Fibroblast of lung (primary cell): ENCODE results near the gene SACM1L. TPM values are rescaled to one million over a fixed set of nuclear protein-coding genes. Genes with fewer than 3 reads are reported as not detected.

Experiments
- DNase-seq, 2 donors: peaks; one replicate each; pipeline versions ENCODE4 v3.0.0 to v3.0.0-alpha.2; 2010; ENCODE audit warnings: low read depth in 2 of 2
- H2AFZ ChIP-seq: 2 replicates; pipeline ENCODE4 v1.5.1; 2012; ENCODE audit warnings: low read length, control low read depth, inconsistent platforms
- H3K27ac ChIP-seq: 2 replicates; pipeline ENCODE4 v1.5.1; 2011; ENCODE audit warnings: low read length, control low read depth; ENCODE audit not compliant: insufficient read depth
- H3K27me3 ChIP-seq: 2 replicates; pipeline ENCODE4 v1.5.1; 2011; ENCODE audit warnings: mild to moderate bottlenecking, low read length; ENCODE audit not compliant: control insufficient read depth, insufficient read depth
- H3K36me3 ChIP-seq: 2 replicates; pipeline ENCODE4 v1.5.1; 2011; ENCODE audit warnings: low read length; ENCODE audit not compliant: control insufficient read depth, insufficient read depth
- H3K4me1 ChIP-seq: 2 replicates; pipeline ENCODE4 v1.5.1; 2011; ENCODE audit warnings: low read length; ENCODE audit not compliant: control insufficient read depth, insufficient read depth; ENCODE audit errors: extremely low read depth
- H3K4me2 ChIP-seq: 2 replicates; pipeline ENCODE4 v1.5.1; 2011; ENCODE audit warnings: low read length, control low read depth; ENCODE audit not compliant: insufficient read depth; ENCODE audit errors: extremely low read depth
- H3K4me3 ChIP-seq, 4 experiments: fragments of 200-600 bp in 1 of 4; sonication (generic) in 1 of 4; replicated peaks in 1 of 4; 2 replicates each; pipeline ENCODE4 v1.5.1; 2011 to 2016; ENCODE audit warnings: low read length in 4 of 4, low read depth in 3 of 4, mild to moderate bottlenecking in 3 of 4, control low read depth in 2 of 4, inconsistent platforms in 1 of 4, mixed read lengths in 1 of 4; ENCODE audit not compliant: insufficient read depth in 1 of 4; ENCODE audit errors: control extremely low read depth in 1 of 4
- H3K79me2 ChIP-seq: 2 replicates; pipeline ENCODE4 v1.5.1; 2012; ENCODE audit warnings: mild to moderate bottlenecking, low read length, inconsistent platforms; ENCODE audit not compliant: control insufficient read depth, insufficient read depth
- H3K9ac ChIP-seq: 2 replicates; pipeline ENCODE4 v1.5.1; 2011; ENCODE audit warnings: mild to moderate bottlenecking, low read length, control low read depth; ENCODE audit not compliant: insufficient read depth
- H3K9me3 ChIP-seq: 2 replicates; pipeline ENCODE4 v1.5.1; 2012; ENCODE audit warnings: low read depth, low read length; ENCODE audit not compliant: control insufficient read depth, insufficient read depth
- H4K20me1 ChIP-seq: 2 replicates; pipeline ENCODE4 v1.5.1; 2011; ENCODE audit warnings: low read length; ENCODE audit not compliant: control insufficient read depth, insufficient read depth; ENCODE audit errors: extremely low read depth
- EZH2 ChIP-seq: IDR thresholded peaks from 2 replicates; pipeline ENCODE4 v1.5.1; 2012; ENCODE audit warnings: low read length, control low read depth, mild to moderate bottlenecking; ENCODE audit errors: missing control alignments
- polyA plus RNA-seq, 2 donors: library from polyadenylated mRNA; depleted of rRNA in 1 of 2; stranded (reverse) in 1 of 2; unstranded in 1 of 2; fragments of >200 nt; gene quantifications; 2 replicates each; pipeline ENCODE4 v1.2.1, GENCODE V29; 2011 to 2012; ENCODE audit warnings: missing spikeins in 1 of 2
- total RNA-seq: library from RNA; depleted of rRNA; stranded (reverse); fragments of >200 nt; gene quantifications from 2 replicates; pipeline ENCODE4 v1.2.1, GENCODE V29; 2014
- TF ChIP-seq, protein P1 (sequence below), 2 donors: IDR thresholded peaks in 1 of 2; conservative IDR thresholded peaks in 1 of 2; 1 replicate in 1 of 2; 2 replicates in 1 of 2; pipeline ENCODE4 v1.5.1; 2011 to 2012; ENCODE audit warnings: low read length in 2 of 2, control low read depth in 1 of 2, inconsistent platforms in 1 of 2, low read depth in 1 of 2, mild to moderate bottlenecking in 1 of 2

SACM1L gene
- total and polyA plus RNA-seq, 2 donors (not counting 1 experiment from before 2014, with no cell fraction given) = 33.3 to 41.8 TPM

DNA sequence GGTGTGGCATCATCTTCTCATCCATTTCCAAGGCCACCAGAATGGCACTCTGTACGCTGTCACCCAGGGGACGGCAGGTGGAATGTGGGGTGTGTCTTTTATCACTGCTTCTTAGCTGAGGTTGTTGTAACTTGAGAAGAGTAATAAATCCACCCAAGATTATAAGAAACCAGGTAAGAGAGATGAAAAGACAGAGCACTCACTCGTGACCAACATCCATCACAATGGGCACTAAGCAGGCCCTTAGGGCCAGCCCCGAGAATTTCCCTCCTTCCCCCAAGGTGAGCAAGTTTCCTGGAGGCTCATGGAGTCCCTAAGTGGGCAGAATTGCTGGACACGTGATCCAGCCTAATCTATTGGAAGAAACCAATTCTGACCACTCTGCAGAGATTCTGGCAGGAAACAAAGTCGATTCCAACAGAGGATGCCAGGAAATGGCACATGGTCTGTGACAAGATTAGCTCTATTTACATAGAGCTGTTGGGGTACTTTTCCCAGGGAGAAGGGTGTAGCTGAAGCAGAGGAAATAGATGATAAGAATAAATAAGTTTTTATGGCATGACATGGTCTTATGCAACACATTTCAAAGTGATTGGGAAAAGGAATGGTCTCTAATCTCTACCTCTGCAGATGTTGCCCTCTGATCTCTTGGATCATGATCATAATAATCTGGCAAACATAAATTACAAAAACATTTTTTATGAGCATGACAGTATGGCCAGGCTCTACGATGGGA lies 84.7 kb downstream of the SACM1L start:
- Histone ChIP-seq H3K4me2 (no peak overlapping the region), H3K79me2 (no peaks in the 10 kb centered on the region), H3K4me3 (no peak overlapping the region), H3K36me3 (no peaks in the 10 kb centered on the region), H3K4me1 (no peaks in the 10 kb centered on the region), H4K20me1 (no peaks in the 10 kb centered on the region), H3K9me3 (no peaks in the 10 kb centered on the region), H3K27me3 (peaks cover 34% of the 10 kb centered on the region), H3K9ac (no peak overlapping the region), H2AFZ (no peak overlapping the region), H3K27ac (no peak overlapping the region)
- TF ChIP-seq, protein P1, sequence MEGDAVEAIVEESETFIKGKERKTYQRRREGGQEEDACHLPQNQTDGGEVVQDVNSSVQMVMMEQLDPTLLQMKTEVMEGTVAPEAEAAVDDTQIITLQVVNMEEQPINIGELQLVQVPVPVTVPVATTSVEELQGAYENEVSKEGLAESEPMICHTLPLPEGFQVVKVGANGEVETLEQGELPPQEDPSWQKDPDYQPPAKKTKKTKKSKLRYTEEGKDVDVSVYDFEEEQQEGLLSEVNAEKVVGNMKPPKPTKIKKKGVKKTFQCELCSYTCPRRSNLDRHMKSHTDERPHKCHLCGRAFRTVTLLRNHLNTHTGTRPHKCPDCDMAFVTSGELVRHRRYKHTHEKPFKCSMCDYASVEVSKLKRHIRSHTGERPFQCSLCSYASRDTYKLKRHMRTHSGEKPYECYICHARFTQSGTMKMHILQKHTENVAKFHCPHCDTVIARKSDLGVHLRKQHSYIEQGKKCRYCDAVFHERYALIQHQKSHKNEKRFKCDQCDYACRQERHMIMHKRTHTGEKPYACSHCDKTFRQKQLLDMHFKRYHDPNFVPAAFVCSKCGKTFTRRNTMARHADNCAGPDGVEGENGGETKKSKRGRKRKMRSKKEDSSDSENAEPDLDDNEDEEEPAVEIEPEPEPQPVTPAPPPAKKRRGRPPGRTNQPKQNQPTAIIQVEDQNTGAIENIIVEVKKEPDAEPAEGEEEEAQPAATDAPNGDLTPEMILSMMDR (conservative IDR thresholded peaks at IDR 0.05 in 1 of 2, IDR thresholded peaks at IDR 0.05 in 1 of 2; ENCODE audit: low read depth in 1 of 2, low read length in 2 of 2) = no peak
- no peak for TF ChIP-seq EZH2
- no peak for DNase-seq

DNA sequence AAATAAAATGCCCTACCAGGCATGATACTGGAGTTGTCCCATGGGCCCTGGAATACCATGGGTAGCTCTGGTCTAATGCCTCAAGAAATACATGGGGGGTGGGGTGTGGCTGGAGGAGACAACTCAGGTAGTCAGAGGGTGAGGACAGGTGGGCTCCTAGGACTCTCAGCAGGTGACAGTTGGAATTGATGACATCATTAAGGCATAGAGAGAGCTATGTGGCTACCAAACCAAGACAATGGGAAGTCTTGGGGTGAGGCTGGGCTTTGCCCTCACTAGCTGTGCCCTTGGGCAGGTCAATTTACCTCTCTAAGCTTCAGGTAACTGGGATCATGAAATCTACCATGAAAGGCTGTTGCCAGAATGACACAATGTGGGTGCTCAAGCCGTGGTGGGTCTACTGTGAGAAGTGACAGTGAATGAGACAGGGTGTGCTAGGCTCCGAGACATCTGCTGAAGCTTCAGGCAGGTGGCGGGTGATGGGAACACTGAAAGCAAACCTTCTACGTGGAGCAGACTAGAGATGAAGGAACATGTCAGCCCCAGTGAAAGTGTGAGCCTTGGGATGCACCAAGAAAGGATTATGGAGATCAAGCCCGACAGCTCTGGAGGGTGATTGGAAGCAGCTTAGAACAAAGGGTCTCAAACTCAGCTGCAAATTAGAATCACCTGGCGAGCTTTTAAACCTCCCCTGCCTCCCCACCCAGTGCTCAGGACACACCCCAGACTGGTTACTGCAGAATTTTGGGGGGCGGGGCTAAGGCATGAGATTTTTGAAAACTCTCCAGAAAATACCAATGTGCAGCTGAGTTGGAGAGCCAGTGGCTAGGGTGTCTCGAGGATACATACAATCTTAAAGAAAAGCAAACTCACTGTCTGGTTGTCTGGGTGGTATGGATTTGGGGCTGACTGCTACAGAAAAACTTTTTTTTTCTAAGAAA lies 85.7 kb downstream of the SACM1L start:
- H3K27ac ChIP-seq = no peak overlapping the region
- no peak overlapping the region for H2AFZ ChIP-seq
- no peaks in the 10 kb centered on the region for H3K79me2 ChIP-seq
- H3K4me1 ChIP-seq = no peaks in the 10 kb centered on the region
- H4K20me1 ChIP-seq = no peaks in the 10 kb centered on the region
- TF ChIP-seq EZH2 = no peak
- TF ChIP-seq, protein P1 (conservative IDR thresholded peaks at IDR 0.05 in 1 of 2, IDR thresholded peaks at IDR 0.05 in 1 of 2; ENCODE audit: low read depth in 1 of 2, low read length in 2 of 2) = no peak
- H3K9ac ChIP-seq = no peak overlapping the region
- DNase-seq = no peak
- H3K36me3 ChIP-seq = no peaks in the 10 kb centered on the region
- no peak overlapping the region for H3K4me3 ChIP-seq
- no peaks in the 10 kb centered on the region for H3K9me3 ChIP-seq
- H3K4me2 ChIP-seq = no peak overlapping the region
- H3K27me3 ChIP-seq = peaks cover 35% of the 10 kb centered on the region

DNA sequence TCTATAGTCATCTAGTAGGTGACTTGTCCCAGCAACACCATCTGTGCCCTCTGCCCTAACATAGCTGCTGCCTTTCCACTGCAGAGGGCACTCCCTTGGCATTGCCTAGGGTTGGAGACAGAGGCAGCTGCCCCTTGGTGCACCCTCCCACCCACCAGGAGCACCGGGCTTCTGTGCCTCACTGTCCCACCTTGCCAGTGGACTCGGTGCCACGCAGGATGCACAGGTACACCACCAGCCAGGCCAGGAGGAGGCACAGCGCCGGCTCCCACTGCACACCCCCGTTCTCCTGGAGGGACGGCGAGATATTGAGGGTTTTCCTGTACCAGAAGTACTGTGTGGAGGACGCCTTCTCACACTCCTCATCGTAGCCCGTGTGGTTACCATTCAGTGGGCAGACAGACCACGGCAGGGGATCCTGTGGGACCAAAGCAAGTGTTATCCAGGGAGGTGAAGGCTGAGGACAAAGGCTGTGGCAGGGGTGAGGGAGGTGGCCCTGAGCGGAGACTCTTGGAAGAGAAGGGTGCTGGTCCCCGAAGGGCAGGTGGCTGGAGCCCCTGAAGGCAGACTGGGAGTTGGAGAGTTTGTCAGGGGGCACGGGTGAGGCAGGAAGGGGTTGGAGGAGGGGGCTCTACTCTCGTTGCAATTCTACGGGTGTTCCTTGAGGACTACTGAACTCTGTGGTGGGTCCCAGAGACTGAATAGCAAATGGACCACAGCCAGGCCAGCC lies 86.5 kb downstream of the SACM1L start:
- TF ChIP-seq EZH2 = no peak
- TF ChIP-seq, protein P1 (conservative IDR thresholded peaks at IDR 0.05 in 1 of 2, IDR thresholded peaks at IDR 0.05 in 1 of 2; ENCODE audit: low read depth in 1 of 2, low read length in 2 of 2) = no peak

More for the DNA sequence above, 86.5 kb downstream of the SACM1L start:
- no peaks in the 10 kb centered on the region for H4K20me1 ChIP-seq
- H3K27ac ChIP-seq = no peak overlapping the region
- peaks cover 32% of the 10 kb centered on the region for H3K27me3 ChIP-seq
- no peak overlapping the region for H2AFZ ChIP-seq
- H3K4me3 ChIP-seq = no peak overlapping the region
- DNase-seq = no peak
- no peaks in the 10 kb centered on the region for H3K36me3 ChIP-seq
- H3K9me3 ChIP-seq = no peaks in the 10 kb centered on the region
- H3K9ac ChIP-seq = no peak overlapping the region
- H3K79me2 ChIP-seq = no peaks in the 10 kb centered on the region
- no peaks in the 10 kb centered on the region for H3K4me1 ChIP-seq
- H3K4me2 ChIP-seq = no peak overlapping the region
